ENCODE results near the gene STXBP6. TPM values are rescaled to one million over a fixed set of nuclear protein-coding genes. Genes with fewer than 3 reads are reported as not detected.

The STXBP6 gene
- total and polyA plus RNA-seq, 8 donors, result 17.2 to 54.1 (median 47.1) TPM

DNA sequence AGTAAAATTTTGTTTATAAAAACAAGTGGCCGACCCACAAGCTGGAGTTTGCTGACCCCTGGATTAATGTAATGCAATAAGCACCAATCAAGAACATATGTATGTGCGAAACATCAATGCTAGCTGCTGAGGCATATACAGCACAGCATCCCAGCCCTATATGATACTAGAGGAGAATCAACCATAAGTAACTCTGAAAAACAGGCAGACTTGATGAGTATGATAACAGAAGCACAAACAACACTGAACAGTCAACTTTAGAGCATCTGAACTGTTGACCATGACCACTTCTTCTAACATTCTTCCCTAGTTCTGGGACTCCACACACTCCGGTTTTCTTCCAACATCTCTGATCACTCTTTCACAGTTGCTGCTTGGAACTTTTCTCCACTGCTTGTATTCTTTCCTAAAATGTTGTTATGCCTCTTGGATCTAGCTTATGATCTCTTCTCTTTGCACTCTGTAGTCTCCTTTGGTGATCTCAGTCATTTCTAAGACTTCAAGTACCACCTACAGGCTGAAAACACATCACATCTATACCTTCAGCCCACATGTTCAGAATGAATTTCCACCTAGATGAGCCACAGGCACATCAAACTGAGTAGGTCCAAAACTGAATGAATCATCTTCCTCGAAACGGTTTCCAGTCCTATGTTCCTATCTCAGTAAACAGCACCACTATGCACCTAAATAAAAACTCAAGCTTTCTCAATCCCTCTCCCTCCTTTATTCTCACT lies 57.2 kb downstream of the STXBP6 start:
- Histone ChIP-seq H3K9me3 (no peaks in the 10 kb centered on the region), H3K27ac (no peak overlapping the region), H3K27me3 (no peaks in the 10 kb centered on the region), H3K4me1 (peaks cover 0 to 6% of the 10 kb centered on the region in 2 donors), H3K36me3 (no peaks in the 10 kb centered on the region), H3K4me3 (no peak overlapping the region)
- DNase-seq (no peak), ATAC-seq (no peak)
- intact Hi-C loops (cut with DNase I), result no loop called here
- TF ChIP-seq CTCF (IDR thresholded peaks at IDR 0.05), result no peak

- Histone ChIP-seq H3K4me1 (peaks cover 0 to 6% of the 10 kb centered on the region in 2 donors), H3K27me3 (no peaks in the 10 kb centered on the region), H3K27ac (no peak overlapping the region), H3K4me3 (no peak overlapping the region), H3K36me3 (no peaks in the 10 kb centered on the region), H3K9me3 (no peaks in the 10 kb centered on the region)
- ATAC-seq, result no peak
- DNase-seq, result no peak
- intact Hi-C loops (cut with DNase I), result no loop called here
- no peak for TF ChIP-seq CTCF (IDR thresholded peaks at IDR 0.05)
These were observed 58.1 kb downstream of the STXBP6 start for GRCh38 chr14:24991821-24992220.

- ATAC-seq (no peak), DNase-seq (no peak)
- Histone ChIP-seq H3K27me3 (no peaks in the 10 kb centered on the region), H3K36me3 (no peaks in the 10 kb centered on the region), H3K4me3 (no peak overlapping the region), H3K27ac (no peak overlapping the region), H3K9me3 (no peaks in the 10 kb centered on the region), H3K4me1 (peaks cover 0 to 6% of the 10 kb centered on the region in 2 donors)
- TF ChIP-seq CTCF (IDR thresholded peaks at IDR 0.05), result no peak
- intact Hi-C loops (cut with DNase I), result no loop called here
These were observed 58.7 kb downstream of the STXBP6 start for GRCh38 chr14:24991288-24991687.

- intact Hi-C loops (cut with DNase I), result no loop called here
- no peak for TF ChIP-seq CTCF (IDR thresholded peaks at IDR 0.05)
- no peak overlapping the region for H3K27ac ChIP-seq
- no peaks in the 10 kb centered on the region for H3K9me3 ChIP-seq
- no peak for DNase-seq
- no peaks in the 10 kb centered on the region for H3K36me3 ChIP-seq
- H3K4me1 ChIP-seq, result peaks cover 0 to 6% of the 10 kb centered on the region in 2 donors
- ATAC-seq, result no peak
- H3K4me3 ChIP-seq, result no peak overlapping the region
- no peaks in the 10 kb centered on the region for H3K27me3 ChIP-seq
These were observed 59.2 kb downstream of the STXBP6 start for GRCh38 chr14:24990773-24991172.

GRCh38 chr14:24990050-24990449 lies 59.9 kb downstream of the STXBP6 start:
- TF ChIP-seq CTCF (IDR thresholded peaks at IDR 0.05), result no peak
- Histone ChIP-seq H3K36me3 (no peaks in the 10 kb centered on the region), H3K4me1 (peaks cover 7 to 13% of the 10 kb centered on the region in 2 donors), H3K27ac (no peak overlapping the region), H3K4me3 (no peak overlapping the region), H3K9me3 (no peaks in the 10 kb centered on the region), H3K27me3 (no peaks in the 10 kb centered on the region)
- DNase-seq, result no peak
- intact Hi-C loops (cut with DNase I), result no loop called here
- ATAC-seq, result no peak
